SK-N-MC (cell line): ENCODE measurements around the gene SLF2.

Experiments used
- EZH2 ChIP-seq: fragments of 200-600 bp; sonication (generic); IDR thresholded peaks from one replicate; pipeline ENCODE4 v1.6.1; 2017; ENCODE audit warnings: antibody characterized with exemption
- FOXP2 ChIP-seq: optimal IDR thresholded peaks from 2 replicates; pipeline ENCODE3; 2011; ENCODE audit warnings: mild to moderate bottlenecking, moderate library complexity; ENCODE audit not compliant: insufficient read depth; ENCODE audit errors: extremely low read length, control extremely low read depth
- POLR2AphosphoS5 ChIP-seq: IDR thresholded peaks from 2 replicates; pipeline ENCODE4 v1.6.1; 2012; ENCODE audit warnings: mild to moderate bottlenecking, low read depth, low read length, borderline replicate concordance

DNA sequence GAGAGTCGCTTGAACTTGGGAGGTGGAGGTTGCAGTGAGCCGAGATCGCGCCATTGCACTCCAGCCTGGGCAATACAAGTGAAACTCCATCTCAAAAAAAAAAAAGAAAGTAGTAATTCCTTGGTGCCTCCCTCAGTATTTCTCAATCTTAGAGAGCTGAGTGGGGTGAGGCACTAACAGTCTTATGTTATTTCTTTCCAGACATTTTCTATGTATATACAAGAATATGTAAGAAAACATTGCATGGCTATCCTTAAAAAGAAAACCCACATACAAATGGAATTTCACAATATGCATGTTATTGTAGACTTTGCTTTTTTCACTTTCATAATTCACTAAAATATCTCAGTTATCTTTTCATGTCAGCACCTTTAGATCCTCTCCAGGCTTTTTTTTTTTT lies 13.6 kb upstream of the SLF2 start:
- TF ChIP-seq POLR2AphosphoS5: no peak
- TF ChIP-seq FOXP2: no peak
- TF ChIP-seq EZH2: no peak
